GM10266 (cell line): Measurements from ENCODE around the gene SETX.
A peak's percentile ranks its signal among the peaks of the same experiment; 100 is the strongest.

Experiments used
- DNase-seq: peaks from one replicate; pipeline ENCODE4 v3.0.0; 2012; ENCODE audit errors: extremely low spot score
- CTCF ChIP-seq: IDR thresholded peaks from 2 replicates; pipeline ENCODE4 v1.5.1; 2012; ENCODE audit warnings: mild to moderate bottlenecking, low read depth; ENCODE audit not compliant: control insufficient read depth, insufficient read depth; ENCODE audit errors: missing control alignments

Gene SETX

GRCh38 chr9:132351404-132352045, 3.3 kb downstream of the SETX start:
- TF ChIP-seq CTCF: no peak
- no peak for DNase-seq

- DNase-seq: peak; percentile 70
- TF ChIP-seq CTCF: no peak
Observed at GRCh38 chr9:132350861-132351315, 3.9 kb downstream of the SETX start.

GRCh38 chr9:132348676-132349075, 6.1 kb downstream of the SETX start:
- TF ChIP-seq CTCF: no peak
- no peak for DNase-seq

- no peak for DNase-seq
Observed at GRCh38 chr9:132346177-132346576, 8.6 kb downstream of the SETX start.

GRCh38 chr9:132341177-132341840, 13.5 kb downstream of the SETX start:
- no peak for TF ChIP-seq CTCF
- DNase-seq: no peak

More at GRCh38 chr9:132346177-132346576, 8.6 kb downstream of the SETX start:
- TF ChIP-seq CTCF: no peak

- TF ChIP-seq CTCF: no peak
- no peak for DNase-seq
Observed at GRCh38 chr9:132334364-132334763, 20.4 kb downstream of the SETX start.

GRCh38 chr9:132333556-132333955, 21.2 kb downstream of the SETX start:
- DNase-seq: no peak
- no peak for TF ChIP-seq CTCF
